HG02852 (cell line): ENCODE results near the gene BBS9.
"Not testable (repeated sequence)": the region's sequence is repeated elsewhere in the genome, so short reads cannot be mapped to it uniquely, and the experiment has no call there.

ENCODE experiments used
- ATAC-seq: cut with Tn5 transposase; IDR thresholded peaks from one replicate; pipeline ENCODE4 v1.9.1; 2021; ENCODE audit warnings: mild to moderate bottlenecking, moderate library complexity; ENCODE audit not compliant: unreplicated experiment

BBS9 gene

GRCh38 chr7:33423646-33424020 lies 294.3 kb downstream of the BBS9 start:
- ATAC-seq = peak; percentile 94

GRCh38 chr7:33425395-33425794 lies 296.0 kb downstream of the BBS9 start:
- ATAC-seq = no peak

- no peak for ATAC-seq
Measured at GRCh38 chr7:33425929-33426678, 296.7 kb downstream of the BBS9 start.

- ATAC-seq = no peak
Measured at GRCh38 chr7:33428415-33428814, 299.1 kb downstream of the BBS9 start.

GRCh38 chr7:33431543-33431942 lies 302.2 kb downstream of the BBS9 start:
- no peak for ATAC-seq

- no peak for ATAC-seq
Measured at GRCh38 chr7:33432821-33433220, 303.5 kb downstream of the BBS9 start.

- no peak for ATAC-seq
Measured at GRCh38 chr7:33433357-33433756, 304.0 kb downstream of the BBS9 start.

- no peak for ATAC-seq
Measured at GRCh38 chr7:33444511-33444910, 315.1 kb downstream of the BBS9 start.

GRCh38 chr7:33446551-33446950 lies 317.2 kb downstream of the BBS9 start:
- no peak for ATAC-seq

- ATAC-seq = no peak
Measured at GRCh38 chr7:33448035-33448434, 318.7 kb downstream of the BBS9 start.

- no peak for ATAC-seq
Measured at GRCh38 chr7:33449847-33450246, 320.5 kb downstream of the BBS9 start.

GRCh38 chr7:33452805-33453502 lies 323.6 kb downstream of the BBS9 start:
- no peak for ATAC-seq

- no peak for ATAC-seq
Measured at GRCh38 chr7:33457039-33457438, 327.7 kb downstream of the BBS9 start.

GRCh38 chr7:33458581-33458980 lies 329.2 kb downstream of the BBS9 start:
- ATAC-seq = no peak

GRCh38 chr7:33459340-33459751 lies 330.0 kb downstream of the BBS9 start:
- peak; percentile 54 for ATAC-seq

- peak; percentile 55 for ATAC-seq
Measured at GRCh38 chr7:33463131-33463530, 333.8 kb downstream of the BBS9 start.

- no peak for ATAC-seq
Measured at GRCh38 chr7:33466203-33466602, 336.8 kb downstream of the BBS9 start.

GRCh38 chr7:33471636-33472242 lies 342.4 kb downstream of the BBS9 start:
- peak; percentile 86 for ATAC-seq

- ATAC-seq = no peak
Measured at GRCh38 chr7:33472348-33473025, 343.1 kb downstream of the BBS9 start.

- ATAC-seq = no peak
Measured at GRCh38 chr7:33477719-33478480, 348.5 kb downstream of the BBS9 start.

- not testable (repeated sequence) for ATAC-seq
Measured at GRCh38 chr7:33484476-33484875, 355.1 kb downstream of the BBS9 start.
